Epithelial cell of esophagus (primary cell): ENCODE measurements around the gene IL15.

Source experiments
- DNase-seq: peaks from one replicate; pipeline ENCODE4 v3.0.0; 2010; ENCODE audit warnings: low read depth
- H3K4me3 ChIP-seq: 2 replicates; pipeline ENCODE4 v1.5.1; 2011; ENCODE audit warnings: mild to moderate bottlenecking, low read length, control low read depth
- TF ChIP-seq, protein P1 (sequence below): IDR thresholded peaks from 2 replicates; pipeline ENCODE4 v1.5.1; 2011; ENCODE audit warnings: low read depth, mild to moderate bottlenecking, low read length, control low read depth, inconsistent platforms; ENCODE audit not compliant: insufficient read depth; ENCODE audit errors: missing control alignments

IL15 gene

GRCh38 chr4:141657550-141658250, 21.3 kb downstream of the IL15 start:
- TF ChIP-seq, protein P1, sequence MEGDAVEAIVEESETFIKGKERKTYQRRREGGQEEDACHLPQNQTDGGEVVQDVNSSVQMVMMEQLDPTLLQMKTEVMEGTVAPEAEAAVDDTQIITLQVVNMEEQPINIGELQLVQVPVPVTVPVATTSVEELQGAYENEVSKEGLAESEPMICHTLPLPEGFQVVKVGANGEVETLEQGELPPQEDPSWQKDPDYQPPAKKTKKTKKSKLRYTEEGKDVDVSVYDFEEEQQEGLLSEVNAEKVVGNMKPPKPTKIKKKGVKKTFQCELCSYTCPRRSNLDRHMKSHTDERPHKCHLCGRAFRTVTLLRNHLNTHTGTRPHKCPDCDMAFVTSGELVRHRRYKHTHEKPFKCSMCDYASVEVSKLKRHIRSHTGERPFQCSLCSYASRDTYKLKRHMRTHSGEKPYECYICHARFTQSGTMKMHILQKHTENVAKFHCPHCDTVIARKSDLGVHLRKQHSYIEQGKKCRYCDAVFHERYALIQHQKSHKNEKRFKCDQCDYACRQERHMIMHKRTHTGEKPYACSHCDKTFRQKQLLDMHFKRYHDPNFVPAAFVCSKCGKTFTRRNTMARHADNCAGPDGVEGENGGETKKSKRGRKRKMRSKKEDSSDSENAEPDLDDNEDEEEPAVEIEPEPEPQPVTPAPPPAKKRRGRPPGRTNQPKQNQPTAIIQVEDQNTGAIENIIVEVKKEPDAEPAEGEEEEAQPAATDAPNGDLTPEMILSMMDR: no peak
- no peak overlapping the region for H3K4me3 ChIP-seq
- no peak for DNase-seq

- no peak overlapping the region for H3K4me3 ChIP-seq
- no peak for DNase-seq
- TF ChIP-seq, protein P1: no peak
Measured at GRCh38 chr4:141658309-141658708, 21.9 kb downstream of the IL15 start.

DNA sequence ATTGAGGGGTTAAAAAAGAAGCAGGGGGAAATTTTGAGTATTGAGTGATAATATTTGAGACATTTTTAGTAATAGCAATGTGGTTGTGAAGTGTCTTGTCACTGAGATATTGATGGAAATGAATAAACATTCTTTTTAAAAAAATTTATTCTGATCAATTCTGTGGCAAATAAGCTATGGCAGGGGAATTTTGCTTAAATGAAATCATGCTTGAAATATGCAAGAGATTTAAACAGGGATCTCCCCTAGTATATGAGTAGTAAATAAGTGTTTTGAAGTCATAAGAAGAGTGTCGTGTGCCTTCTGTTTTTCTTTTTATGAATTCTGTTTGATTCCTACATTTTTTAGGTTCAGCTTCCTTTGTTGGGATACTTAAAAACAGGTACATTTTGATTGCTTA, 23.2 kb downstream of the IL15 start:
- no peak for DNase-seq
- TF ChIP-seq, protein P1: no peak
- H3K4me3 ChIP-seq: no peak overlapping the region

DNA sequence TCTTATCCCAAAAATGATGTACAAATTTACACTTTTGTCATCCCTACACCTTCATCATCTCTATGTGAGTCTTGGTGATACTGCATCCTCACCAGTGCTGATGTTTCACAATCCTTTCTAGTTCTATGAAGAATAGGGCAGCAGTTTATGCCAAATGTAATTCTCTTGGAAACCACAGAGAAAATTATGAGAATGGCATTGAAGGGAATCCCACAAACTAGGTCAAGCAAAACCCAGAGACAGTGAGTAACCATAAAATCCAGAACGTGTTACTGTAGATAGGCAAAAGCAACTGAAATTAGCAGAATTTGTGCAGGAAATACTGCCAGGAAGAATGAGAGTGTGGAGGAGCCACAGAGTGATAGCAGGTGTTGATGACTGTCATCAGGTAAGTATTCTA, 24.5 kb downstream of the IL15 start:
- TF ChIP-seq, protein P1: no peak
- no peak overlapping the region for H3K4me3 ChIP-seq
- no peak for DNase-seq

DNA sequence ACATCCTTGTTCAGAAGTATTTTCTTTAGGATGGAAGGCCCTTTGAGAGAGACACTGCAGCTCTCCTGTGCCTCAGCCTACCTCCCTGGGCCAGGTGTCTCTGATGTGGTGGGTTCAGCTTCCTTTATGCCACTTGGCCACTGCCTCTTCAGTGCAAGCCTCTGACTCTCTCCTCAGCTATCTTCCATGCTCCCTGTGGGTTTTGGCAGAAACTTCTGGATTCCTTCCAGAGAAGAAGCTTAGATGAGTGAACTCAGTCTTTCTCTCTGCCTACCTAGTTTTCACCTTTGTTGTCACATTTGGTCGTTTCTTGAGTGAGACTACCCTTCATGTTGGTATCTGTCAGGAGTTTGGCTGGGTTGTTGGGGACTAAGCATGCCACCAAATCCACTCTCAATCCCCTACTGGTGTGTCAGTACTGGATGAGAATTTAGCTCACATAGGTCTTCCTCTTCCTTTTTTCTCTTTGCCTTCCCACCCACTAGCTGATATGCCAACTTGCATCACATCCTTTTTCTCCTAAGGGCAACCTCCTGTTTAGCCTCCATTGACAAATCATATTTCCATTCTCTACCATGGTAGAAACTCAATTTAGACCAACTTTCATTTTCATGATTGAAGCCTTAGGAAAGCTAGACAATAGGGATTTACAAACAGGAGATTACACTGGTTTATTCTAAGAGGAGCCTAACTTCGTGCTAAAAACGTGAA, 32.0 kb downstream of the IL15 start:
- TF ChIP-seq, protein P1: no peak
- no peak overlapping the region for H3K4me3 ChIP-seq
- no peak for DNase-seq

DNA sequence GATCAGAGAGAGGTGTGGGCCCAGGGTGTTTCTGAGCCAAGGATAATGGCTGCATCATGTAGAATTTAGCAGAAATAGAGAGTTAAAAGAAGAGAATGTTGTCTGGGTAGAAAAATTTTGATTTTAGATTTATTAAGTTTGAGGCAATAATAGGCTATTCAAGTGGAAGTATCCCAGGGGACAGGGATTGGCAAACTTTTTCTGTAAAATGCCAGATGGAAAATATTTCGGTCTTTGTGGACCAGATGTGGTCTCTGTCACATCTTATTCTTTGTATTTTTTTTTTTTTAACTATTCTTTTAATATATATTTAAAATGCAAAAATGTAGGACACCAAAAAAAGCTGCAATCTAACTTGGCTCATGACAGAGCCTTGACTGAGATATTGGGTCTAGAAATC, 33.1 kb downstream of the IL15 start:
- no peak for DNase-seq
- H3K4me3 ChIP-seq: no peak overlapping the region
- TF ChIP-seq, protein P1: no peak
